K562 (cell line): Measurements from ENCODE around the gene ATL3. TPM values are rescaled to one million over a fixed set of nuclear protein-coding genes. Genes with fewer than 3 reads are reported as not detected.

ENCODE experiments used
- CTCFL ChIP-seq: IDR thresholded peaks from 2 replicates; pipeline ENCODE4 v1.6.1; 2011; ENCODE audit warnings: borderline replicate concordance, low read depth, mild to moderate bottlenecking, moderate library complexity, low read length; ENCODE audit not compliant: insufficient read depth, poor library complexity, severe bottlenecking
- DPF2 ChIP-seq: fragments of 450-650 bp; IDR thresholded peaks from 2 replicates; pipeline ENCODE4 v1.6.1; 2016
- E2F5 ChIP-seq: sonication (generic); formaldehyde crosslinking; IDR thresholded peaks from 2 replicates; pipeline ENCODE4 v1.8.0; 2022; ENCODE audit warnings: mild to moderate bottlenecking, missing genetic modification reagents
- EP400 ChIP-seq: fragments of 450-650 bp; IDR thresholded peaks from 2 replicates; pipeline ENCODE4 v1.6.1; 2017; ENCODE audit warnings: antibody characterized with exemption, mild to moderate bottlenecking, moderate library complexity
- JUN ChIP-seq, 2 experiments: sonication (generic) in 1 of 2; formaldehyde crosslinking in 1 of 2; IDR thresholded peaks; 2 replicates each; pipeline versions ENCODE4 v1.6.1 to v1.8.0; 2012 to 2022; ENCODE audit warnings: borderline replicate concordance in 2 of 2, mild to moderate bottlenecking in 2 of 2, improper control_type of control experiment in 1 of 2, low read depth in 1 of 2, low read length in 1 of 2, missing genetic modification reagents in 1 of 2
- MTA1 ChIP-seq: fragments of 450-650 bp; IDR thresholded peaks from 2 replicates; pipeline ENCODE4 v1.6.1; 2017; ENCODE audit warnings: borderline replicate concordance
- PHF8 ChIP-seq: fragments of 200-600 bp; sonication (generic); IDR thresholded peaks from 2 replicates; pipeline ENCODE4 v1.6.1; 2012; ENCODE audit warnings: mixed run types, mild to moderate bottlenecking, inconsistent platforms, low read length, moderate library complexity, borderline replicate concordance
- POLR2G ChIP-seq: fragments of 200-400 bp; formaldehyde crosslinking; IDR thresholded peaks from 2 replicates; pipeline ENCODE4 v1.6.1; 2017; ENCODE audit warnings: low read depth, mild to moderate bottlenecking, antibody characterized with exemption, low read length, moderate library complexity
- ZBED1 ChIP-seq: IDR thresholded peaks from 2 replicates; pipeline ENCODE4 v1.6.1; 2014
- ZMIZ1 ChIP-seq, 2 experiments: fragments of 150-350 bp in 1 of 2; IDR thresholded peaks; 2 replicates each; pipeline ENCODE4 v1.6.1; 2012 to 2016; ENCODE audit warnings: low read depth in 2 of 2, low read length in 2 of 2, mild to moderate bottlenecking in 1 of 2, moderate library complexity in 1 of 2
- ZNF609 ChIP-seq: sonication (generic); formaldehyde crosslinking; IDR thresholded peaks from 2 replicates; pipeline ENCODE4 v1.8.1; 2023; ENCODE audit warnings: missing genetic modification reagents, mild to moderate bottlenecking, borderline replicate concordance
- ZNF668 ChIP-seq: fragments of 250-450 bp; sonication (Bioruptor Pico); IDR thresholded peaks from 2 replicates; pipeline ENCODE4 v1.8.0; 2022; ENCODE audit warnings: mild to moderate bottlenecking, inconsistent platforms
- polyA plus RNA-seq, 8 experiments: library from polyadenylated mRNA; depleted of rRNA in 4 of 8; stranded (reverse) in 5 of 8; unstranded in 3 of 8; fragments of >200 nt; fragmentation: Nextera tagmentation in 2 of 8; fragmentation: Illumina TruSeq in 1 of 8; extraction: Ambion mirVana in 2 of 8; extraction: Trizol in 1 of 8; gene quantifications; 2 replicates each; pipeline versions ENCODE4 v1.2.1 to v1.2.3, GENCODE V29; 2011 to 2014; ENCODE audit warnings: inconsistent platforms in 1 of 8, missing spikeins in 1 of 8
- total RNA-seq, 7 experiments: library from RNA; depleted of rRNA in 6 of 7; stranded (reverse); fragments of >200 nt in 6 of 7; fragmentation: Illumina TruSeq in 2 of 7; extraction: Trizol in 2 of 7; gene quantifications; 2 replicates each; pipeline versions ENCODE4 v1.2.1 to v1.2.3, GENCODE V29; 2011 to 2021; ENCODE audit warnings: low replicate concordance in 1 of 7

The ATL3 gene
- total and polyA plus RNA-seq, 9 of the 15 experiments (the other 6 are each of a cell fraction or from before 2014, with no cell fraction given), result 18.2 to 39.8 (median 23.9) TPM

GRCh38 chr11:63681321-63682065 is 10.3 kb upstream of the ATL3 start, which contains the start of gene RTN3 (continued):
- TF ChIP-seq ZNF609 (CRISPR knock-in tag) (peak; percentile 85; the same call in 1 of the 2 replicates), EP400 (peak; percentile 72), JUN (IDR thresholded peaks at IDR 0.05; ENCODE audit: borderline replicate concordance, low read depth, low read length) (peak; percentile 33; the same call in 1 of the 2 replicates), JUN (CRISPR knock-in tag; IDR thresholded peaks at IDR 0.05; ENCODE audit: borderline replicate concordance) (no peak; the same call in 1 of the 2 replicates), CTCFL (peak; percentile 78), PHF8 (peak; percentile 83; the same call in 1 of the 2 replicates), ZNF668 (0 out of 2 replicates have a peak, but pooled peaks have one; percentile 3), DPF2 (peak; percentile 79), ZMIZ1 (IDR thresholded peaks at IDR 0.05; ENCODE audit: low read depth in 2 of 2, low read length in 2 of 2) (peak in 1 of 2 experiments; percentile 51; a peak in 1 of 4 replicates), POLR2G (peak; percentile 98), E2F5 (CRISPR knock-in tag) (peak; percentile 76; the same call in 1 of the 2 replicates), ZBED1 (no peak), MTA1 (0 out of 2 replicates have a peak, but pooled peaks have one; percentile 32)
